Stimulated activated CD8-positive, alpha-beta memory T cell treated with anti-CD3 and anti-CD28 coated beads, Interleukin-12 subunit alpha, Interleukin-12 subunit beta, amount 100 ng/mL, for 1 hour (primary cell): Measurements from ENCODE around the gene SLC13A5.
"Not testable (repeated sequence)": the region's sequence is repeated elsewhere in the genome, so short reads cannot be mapped to it uniquely, and the experiment has no call there.

Experiments
- DNase-seq: peaks from one replicate; pipeline ENCODE4 v3.0.0-alpha.2; 2020; ENCODE audit warnings: low read depth

Gene SLC13A5

DNA sequence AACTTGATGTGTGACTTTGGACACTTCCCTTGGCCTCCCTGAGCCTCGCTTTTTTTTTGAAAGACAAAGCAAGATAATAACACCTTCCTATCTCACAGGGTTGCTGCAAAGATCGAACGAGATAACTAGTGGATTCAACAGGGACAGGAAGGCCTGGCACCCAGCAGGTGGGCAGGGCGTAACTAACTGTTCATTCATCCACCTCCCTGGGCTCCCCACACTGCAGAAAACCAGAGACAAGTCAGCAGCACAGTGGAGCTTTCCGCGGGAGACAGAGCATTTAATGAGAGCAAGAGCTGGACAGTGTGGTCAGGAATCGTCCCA, 28.7 kb downstream of the SLC13A5 start:
- DNase-seq = no peak

DNA sequence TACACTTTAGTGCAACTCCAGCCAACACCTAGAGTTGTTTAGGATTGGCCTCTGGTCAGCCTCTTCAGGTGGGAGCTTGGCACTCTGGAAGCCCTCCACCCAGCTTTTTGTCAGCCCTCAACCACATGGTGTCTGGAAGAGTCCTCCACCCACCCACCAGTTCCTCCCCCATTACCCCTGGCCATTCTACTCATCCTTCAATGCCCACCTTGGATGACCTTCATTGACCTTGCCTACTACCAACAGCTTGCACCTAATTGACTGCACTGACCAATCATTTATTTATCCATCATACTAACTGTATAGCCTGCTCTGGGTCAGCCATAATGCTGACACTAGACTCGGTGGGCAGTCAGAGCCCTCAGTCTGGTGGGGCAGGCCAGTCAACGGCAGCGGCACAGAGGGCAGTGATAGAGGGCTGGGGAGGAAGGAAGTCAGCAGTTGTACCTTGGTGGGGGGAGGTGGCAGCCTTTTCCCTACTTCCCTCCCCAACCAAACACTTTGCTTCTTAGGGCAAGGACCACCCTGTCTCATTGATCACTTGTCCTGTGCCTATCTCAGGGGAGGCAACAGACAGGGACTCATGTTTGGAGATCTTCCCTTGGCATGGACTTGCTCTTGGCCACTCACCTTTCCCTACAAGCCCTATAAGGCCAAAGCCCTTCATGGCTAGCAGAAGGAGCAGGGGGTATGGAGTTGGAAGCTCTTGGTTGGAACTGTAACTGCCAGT, 29.3 kb downstream of the SLC13A5 start:
- no peak for DNase-seq

DNA sequence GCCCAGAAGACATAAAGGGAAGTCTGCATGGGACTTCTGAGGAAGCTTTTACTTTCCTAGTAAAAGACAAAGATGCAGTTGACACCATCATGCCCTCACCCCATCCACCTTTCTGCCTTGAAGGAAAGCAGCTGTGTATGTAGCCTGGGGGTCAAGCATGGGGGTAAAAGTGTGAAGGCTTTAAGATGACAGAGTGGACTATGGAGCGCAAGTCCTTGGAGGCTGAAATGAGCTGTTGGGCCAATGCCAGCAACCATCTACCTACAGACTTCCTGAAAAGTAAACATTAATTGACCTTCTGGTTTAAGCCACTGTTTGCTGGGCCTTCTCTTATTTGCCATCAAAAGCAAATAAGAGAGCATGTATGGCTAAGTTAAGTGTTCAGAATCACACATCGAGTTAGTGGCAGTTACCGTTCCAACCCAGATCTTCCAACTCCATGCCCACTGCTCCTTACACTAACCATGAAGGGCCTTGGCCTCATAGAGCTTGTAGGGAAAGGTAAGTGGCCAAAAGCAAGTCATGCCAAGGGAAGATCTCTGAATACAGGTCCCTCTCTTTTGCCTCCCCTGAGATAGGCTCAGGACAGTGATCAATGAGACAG, 30.0 kb downstream of the SLC13A5 start:
- DNase-seq = no peak

DNA sequence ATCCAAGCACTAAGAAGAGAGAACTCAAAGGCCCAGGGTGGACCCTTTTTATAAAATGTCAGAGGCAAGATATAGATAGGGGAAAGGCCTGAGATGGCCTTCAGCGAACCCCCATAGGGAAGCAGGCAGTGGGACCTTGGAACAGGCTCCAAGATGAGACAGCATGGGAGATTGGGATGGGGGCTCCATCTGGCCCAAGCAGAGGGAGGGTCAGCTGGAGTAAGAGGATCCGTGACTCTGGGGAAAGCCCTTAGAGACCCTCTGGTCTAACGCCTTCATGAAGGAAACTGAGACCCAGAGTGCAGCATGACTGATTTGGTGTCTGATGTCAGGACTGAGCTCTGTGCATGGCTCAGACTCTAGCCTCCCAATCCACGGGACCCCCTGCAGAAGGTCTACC, 30.8 kb downstream of the SLC13A5 start:
- DNase-seq = no peak

DNA sequence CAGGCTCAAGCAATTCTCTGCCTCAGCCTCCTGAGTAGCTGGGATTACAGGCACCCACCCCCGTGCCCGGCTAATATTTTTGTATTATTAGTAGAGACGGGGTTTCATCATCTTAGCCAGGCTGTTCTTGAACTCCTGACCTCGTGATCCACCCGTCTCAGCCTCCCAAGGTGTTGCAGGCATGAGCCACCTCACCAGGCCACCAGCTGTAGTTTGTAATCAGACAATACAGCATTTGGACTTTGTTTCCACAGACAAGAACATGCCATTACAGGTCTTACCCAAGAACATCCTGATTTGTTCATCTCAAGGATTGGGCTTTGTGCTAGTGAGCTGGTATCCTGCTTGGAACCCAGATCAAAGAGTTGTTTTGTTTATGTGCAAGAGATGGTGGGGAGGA, 31.5 kb downstream of the SLC13A5 start:
- DNase-seq = no peak

DNA sequence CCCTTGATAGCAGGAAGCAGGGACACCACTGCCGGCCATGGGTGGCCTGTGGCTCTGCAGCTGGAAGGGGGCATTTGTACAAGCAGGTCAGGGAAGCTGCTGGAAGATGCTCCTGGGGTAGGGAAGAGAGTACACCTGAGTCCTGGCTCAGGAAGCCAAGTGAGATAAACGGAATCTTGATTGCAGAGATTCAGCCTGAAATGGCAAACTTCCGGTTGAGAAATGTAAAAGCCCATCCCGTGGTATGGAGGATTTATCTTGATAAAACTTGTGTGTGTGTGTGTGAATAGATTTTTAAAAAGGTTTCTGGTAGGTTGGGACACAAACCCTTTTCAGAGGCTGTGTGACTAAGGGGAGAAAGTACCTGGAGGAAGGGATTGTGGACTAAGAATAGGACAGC, 32.0 kb downstream of the SLC13A5 start:
- DNase-seq = no peak

DNA sequence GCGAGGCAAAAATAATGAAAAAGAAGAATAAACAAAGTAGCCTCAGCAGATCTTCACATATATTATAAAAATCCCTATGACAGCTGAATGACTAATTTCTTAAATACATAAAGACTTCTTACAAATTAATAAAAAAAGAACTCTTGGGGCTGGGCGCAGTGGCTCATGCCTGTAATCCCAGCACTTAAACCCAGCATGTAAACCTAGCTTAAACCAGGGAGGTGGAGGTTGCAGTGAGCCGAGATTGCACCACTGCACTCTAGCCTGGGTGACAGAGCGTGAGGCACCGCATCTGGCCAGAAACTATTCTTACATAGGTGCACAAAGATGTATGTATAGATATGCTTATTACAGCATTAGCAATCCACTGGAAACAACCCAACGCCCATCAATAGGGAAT, 33.9 kb downstream of the SLC13A5 start:
- DNase-seq = no peak

DNA sequence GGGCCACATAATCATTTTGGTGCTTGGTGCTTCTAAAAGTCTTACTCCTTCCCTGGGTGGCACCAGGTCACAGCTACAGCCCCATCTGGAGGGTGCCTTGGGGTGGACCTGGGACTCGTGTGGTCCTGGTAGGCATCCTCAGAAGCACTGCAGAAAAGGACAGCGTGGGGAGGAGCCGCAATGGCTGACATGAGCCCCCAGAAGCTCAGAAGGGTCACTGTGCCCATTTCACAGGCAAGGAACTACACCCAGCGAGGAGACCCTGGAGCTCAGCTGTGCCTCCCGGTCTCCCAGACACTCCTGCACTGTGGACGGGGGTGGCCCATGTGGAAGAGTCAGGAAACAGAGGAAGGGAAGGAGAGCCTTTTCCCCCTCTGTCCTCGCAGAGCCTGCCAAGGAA, 35.2 kb downstream of the SLC13A5 start:
- no peak for DNase-seq

DNA sequence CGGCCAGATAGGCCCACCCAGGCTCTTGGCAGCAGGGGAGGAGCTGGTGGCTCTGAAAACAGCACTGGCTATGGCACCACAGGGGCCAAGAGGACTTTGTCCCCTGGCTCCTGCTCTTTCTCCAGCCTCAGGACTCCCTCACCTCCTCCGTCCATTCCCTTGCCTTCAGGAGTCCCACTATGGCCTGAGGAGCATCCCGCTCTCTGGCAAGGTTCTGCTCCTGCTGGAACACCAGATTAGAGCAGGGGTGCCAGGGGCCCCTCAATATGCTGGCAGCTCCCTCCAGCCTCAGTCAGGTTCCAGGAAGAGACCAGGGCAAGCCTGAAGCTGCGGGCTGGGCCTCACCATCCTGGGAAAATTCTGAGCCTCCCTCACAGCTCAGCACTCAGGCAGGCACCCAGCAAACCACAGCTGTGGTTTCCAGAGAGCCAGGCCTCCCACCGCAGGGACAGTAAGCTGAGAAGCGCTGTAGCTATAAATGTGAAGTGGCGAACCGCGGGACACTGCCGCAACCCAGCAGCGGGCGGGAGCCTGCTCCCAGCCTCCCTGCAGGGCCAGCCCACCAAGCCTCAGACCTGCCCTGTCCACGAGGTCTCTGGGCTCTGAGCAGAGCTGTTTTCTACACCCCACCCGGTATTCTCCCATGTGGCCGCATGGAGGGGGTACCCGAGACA, 35.9 kb downstream of the SLC13A5 start:
- no peak for DNase-seq

DNA sequence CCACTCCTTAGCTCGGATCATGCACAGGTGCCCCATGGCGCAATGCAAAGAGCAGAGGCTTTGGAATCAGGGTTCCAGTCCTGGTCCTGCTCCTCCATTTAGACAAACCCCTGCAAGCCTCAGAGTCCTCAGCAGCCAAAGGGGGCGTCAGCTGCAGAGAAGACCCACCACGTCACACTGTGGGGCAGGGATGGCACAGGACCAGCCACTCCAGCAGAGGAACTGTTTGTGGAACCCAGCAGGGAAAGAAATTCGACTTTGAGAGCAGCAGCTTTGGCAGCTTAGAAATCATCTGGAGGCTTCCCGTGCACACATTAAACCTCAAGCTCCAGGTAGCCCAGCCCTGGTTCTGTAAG, 36.4 kb downstream of the SLC13A5 start:
- DNase-seq = no peak

DNA sequence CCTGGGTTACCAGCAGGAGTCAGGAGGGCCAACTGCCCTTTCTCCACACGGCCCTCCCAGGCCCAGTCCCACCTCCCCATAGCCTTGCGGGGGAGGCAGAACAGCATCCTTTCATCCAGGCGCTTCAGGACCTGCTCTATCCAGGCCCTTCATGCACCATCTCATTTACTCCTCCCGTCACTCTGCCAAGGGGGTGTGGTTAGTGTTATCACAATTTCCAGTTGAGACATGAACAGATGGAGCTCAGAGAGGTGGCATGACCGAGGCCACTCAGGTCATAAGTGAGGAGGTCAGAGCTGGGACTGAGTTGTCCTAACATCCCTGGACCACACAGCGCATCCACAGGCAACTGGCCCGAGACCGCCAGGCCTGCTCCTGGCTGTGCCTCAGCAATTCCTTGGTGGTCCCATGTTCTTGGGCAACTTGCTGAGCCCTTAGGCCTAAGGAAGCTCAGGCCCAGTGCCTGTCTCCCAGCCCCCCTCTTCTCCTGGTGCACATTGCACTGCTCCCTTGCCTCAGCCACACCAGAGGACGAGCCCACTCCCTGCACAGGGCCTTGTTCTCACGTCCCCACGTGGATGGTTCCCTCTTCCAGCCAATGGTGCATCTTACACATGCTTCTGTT, 37.9 kb downstream of the SLC13A5 start:
- DNase-seq = no peak

DNA sequence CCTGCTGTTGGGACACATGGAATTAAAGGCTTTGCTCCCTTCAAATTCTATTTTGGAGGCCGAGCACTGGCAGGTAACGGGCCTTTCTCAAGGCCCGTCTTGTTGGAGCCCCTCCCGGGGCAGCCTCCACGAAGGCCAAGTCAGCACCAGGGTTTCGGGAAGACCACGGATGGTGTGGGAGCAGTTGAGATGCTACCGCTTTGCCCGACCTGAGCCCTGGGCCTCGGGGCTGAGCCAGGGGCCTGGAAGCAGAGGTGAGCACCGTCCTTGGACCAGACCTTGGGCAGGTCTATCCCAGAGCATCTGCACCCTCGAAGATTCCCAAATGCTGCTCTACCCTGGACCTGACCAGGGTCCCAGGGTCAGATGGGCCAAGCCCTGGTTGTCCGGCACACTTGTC, 38.6 kb downstream of the SLC13A5 start:
- DNase-seq = no peak

DNA sequence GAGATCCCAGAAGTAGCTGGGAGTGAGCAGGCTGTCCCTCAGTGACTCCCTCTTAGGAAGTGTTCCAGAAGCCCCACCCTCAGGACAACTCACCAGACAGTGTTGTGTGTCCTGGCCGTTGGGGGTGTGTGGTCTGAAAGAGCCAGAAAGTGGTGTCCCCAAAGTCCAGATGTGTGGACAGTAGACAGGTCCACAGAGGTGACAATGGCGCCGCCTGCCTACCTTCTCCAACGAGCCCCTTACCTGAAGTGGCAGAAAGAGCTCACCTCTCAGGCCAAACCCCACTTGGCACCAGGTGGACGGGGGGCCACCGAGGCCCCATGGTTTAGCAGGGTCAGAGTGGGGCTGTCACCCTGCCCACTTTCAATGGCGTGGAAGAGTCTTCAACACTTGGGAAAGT, 41.7 kb downstream of the SLC13A5 start:
- DNase-seq = no peak

DNA sequence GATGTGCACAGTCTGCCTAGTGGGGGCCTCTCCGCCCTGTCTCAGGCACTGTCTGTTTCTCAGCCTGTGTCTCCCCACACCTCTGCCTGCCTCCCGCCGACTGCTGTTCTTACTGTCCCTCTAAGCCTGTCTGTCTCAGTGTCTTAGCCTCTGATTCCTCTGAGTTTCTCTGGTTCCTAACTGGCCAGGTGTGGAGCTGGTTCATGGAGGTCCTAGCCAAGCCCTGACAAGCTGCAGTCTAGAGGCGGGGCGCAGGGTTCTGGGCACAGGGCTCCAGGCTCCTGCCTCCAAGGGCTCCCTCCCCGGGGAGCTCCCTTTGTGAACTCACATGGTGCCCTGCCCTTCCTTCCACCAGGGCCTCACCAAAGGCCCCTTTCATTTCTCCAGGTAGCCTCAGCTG, 42.2 kb downstream of the SLC13A5 start:
- no peak for DNase-seq

DNA sequence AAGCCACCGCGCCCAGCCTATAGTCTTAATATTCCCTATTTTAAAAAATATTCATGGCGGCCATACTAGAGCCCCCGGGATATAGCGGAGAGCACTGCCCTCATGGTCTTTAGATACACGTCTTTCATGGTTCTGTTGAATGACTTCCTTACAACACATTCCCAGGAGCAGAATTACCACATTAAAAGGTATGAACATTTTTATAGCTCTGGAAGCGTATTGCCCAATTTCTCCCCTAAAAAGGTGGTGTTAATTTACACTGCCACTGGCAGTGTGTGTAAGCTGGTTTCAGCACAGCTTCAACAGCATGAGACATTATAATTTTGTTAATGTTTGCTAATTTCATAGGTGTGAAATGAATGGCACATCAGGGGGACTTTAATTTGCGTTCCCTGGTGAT, 42.6 kb downstream of the SLC13A5 start:
- DNase-seq = no peak

DNA sequence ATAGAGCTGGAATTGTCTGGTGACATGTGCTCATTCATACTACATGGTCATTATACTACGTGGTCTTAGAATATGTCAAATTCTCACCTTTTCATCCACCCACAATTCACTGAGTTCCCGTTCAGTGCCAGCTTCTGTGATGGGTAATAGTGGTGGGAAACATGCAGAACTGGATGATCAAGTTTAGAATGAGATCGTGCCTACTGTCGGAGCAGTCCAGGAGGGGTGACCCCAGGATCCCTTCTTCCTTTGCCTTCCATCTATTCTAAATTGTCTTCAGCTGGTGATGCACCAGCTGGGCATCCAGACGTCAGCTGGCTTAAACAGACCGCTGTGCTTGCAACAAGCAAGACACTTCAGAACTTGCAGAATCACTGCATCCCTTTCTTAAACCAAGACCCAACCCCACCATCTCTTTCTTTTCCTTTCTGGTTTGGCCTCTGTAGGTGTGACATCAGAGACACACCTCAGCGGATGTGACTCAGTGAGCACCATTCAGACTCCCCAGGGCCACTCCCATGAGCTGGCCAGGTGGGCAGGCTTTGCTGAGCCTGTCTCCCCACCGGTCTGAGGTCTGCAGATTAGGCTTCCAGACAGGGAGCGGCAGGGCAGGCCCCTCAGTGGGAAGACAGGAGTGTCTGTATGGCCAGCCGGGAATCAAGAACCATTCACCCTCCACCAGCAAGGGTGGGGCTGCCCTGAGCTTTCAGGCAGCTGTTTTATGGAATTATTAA, 43.5 kb downstream of the SLC13A5 start:
- no peak for DNase-seq

DNA sequence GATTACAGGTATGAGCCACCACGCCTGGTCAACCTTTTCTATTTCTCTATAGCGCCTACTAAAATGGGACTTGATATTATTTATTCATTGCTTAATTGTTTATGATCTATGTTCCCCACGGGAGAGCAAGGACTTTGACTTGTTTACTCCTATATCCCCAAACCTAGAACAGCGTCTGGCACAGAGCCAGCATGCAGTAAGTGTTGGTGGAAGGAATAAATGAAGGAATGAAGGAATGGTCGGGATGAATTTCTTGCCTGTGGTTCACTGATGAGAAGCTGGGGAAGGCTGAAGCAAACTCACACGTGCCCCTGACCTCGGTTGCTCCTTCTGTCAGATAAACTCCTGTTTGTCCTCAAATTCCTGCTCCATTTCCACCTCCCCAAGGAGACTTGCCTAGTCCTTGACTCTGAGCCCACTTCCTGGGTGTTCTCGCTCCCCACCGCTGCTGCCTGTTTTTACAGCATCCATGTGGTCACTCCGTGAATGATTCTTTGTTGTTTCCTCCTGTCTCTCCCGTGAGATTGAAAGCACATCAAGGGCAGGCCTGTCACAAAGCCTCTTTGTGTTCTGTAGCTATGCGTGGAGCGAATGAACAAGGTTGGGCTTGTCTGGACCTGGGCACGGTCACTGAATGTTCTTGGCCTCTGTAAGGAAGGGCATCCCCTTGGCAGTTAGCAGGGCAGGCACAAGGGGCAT, 44.3 kb downstream of the SLC13A5 start:
- DNase-seq = no peak

DNA sequence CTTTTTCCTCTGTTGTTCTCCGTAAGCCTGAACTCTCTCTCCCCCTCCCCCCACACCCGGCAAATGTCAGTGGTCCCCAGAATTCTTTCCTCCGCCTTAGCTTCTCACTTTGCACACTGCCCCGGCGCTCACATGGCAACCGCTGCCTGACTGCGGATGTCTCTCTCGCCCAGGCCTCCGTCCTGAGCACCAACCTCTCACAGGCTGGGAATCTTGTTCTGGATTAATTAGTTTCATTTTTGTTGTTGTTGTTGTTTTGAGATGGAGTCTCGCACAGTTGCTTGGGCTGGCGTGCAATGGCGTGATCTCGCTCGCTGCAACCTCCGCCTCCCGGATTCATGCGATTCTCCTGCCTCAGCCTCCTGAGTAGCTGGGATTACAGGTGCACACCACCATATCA, 45.0 kb downstream of the SLC13A5 start:
- DNase-seq = no peak

DNA sequence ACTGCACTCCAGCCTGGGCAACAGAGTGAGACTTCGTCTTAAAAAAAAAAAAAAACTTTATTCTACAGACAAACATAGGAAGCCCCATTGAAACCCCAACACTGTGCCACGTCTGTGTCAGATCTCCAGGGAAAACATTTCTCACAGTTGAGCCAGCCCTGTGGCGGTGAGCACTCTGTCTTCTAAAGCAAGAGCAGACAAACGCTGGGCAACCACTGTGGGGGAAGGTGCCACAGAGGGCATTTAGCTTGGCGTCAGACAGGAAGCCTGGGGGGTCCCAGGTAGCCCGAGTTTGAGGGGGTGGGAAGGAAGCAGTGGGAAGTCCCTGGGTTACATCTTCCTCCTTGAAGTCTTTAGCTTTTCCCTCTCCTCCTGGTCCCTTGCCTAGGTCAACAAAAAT, 45.7 kb downstream of the SLC13A5 start:
- no peak for DNase-seq

DNA sequence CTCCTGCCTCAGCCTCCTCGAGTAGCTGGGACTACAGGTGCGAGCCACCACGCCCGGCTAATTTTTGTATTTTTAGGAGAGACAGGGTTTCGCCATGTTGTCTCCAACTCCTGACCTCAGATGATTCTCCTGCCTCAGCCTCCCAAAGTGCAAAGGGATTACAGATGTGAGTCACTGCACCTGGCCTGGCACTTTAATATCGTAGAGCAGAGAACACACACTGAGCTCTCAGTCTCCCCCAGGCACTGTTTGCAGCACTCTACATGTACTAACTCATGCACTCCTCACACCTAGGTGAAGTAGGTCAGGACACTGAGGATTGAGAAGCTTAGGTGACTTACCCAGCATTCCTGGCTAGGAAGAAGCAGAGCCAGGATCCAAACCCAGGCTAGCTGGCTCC, 46.6 kb downstream of the SLC13A5 start:
- DNase-seq = no peak

DNA sequence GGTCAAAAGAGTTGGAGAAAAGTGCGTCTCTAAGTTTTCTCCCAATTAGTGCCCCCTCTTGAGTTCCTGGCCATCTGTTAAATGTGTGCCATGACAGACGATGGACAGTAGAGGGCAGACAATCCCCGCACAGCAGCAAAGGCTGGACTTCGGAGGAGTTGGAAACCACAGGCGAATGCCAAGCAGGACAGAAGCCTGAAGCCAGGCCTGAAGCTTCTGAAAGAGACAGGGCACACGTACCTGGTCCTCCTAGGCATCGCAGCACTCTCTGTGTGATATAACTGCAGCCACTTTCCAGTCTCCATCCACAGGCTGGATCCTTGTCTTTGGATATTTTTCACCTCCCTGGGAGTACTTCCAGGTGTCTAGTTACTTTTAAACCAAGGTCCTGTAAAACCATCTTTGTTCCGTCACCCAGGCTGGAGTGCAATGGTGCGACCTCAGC, 47.1 kb downstream of the SLC13A5 start:
- DNase-seq = no peak

DNA sequence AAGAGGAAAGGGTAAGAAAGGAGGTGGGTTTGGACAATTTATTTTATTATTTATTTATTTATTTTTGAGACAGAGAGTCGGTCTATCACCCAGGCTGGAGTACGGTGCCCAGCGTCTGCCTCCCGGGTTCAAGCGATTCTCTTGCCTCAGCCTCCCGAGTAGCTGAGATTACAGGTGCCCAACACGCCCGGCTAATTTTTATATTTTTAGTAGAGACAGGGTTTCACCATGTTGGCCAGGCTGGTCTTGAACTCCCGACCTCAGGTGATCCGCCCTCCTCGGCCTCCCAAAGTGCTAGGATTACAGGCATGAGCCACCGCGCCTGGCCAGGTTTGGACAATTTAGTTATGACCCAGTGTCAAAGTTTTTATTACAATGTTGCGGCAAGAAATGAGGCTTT, 50.0 kb downstream of the SLC13A5 start:
- not testable (repeated sequence) for DNase-seq
